ENCODE measurements around the gene LRRN4. TPM values are rescaled to one million over a fixed set of nuclear protein-coding genes. Genes with fewer than 3 reads are reported as not detected.

LRRN4 gene
- total and polyA plus RNA-seq, 2 of the 8 experiments (the other 6 are each of a cell fraction or from before 2014, with no cell fraction given), result 0.21 to 0.89 TPM

GRCh38 chr20:6026051-6026450 is 27.8 kb downstream of the LRRN4 start:
- no peak for FAIRE-seq
- Histone ChIP-seq H4K20me1 (replicated peaks in 1 of 2; ENCODE audit: control insufficient read depth in 1 of 2, insufficient read depth in 2 of 2, low read length in 2 of 2) (peaks cover 0 to 2% of the 10 kb centered on the region in 2 experiments), H4K5ac (ENCODE audit: insufficient read length, low read depth, low read length) (no peak overlapping the region), H3K14ac (ENCODE audit: insufficient read length) (no peak overlapping the region), H3K9me3 (ENCODE audit: insufficient read depth in 2 of 2, low read depth in 1 of 2, low read length in 1 of 2) (peaks cover 0 to 6% of the 10 kb centered on the region in 2 experiments; a peak in 1 of 4 replicates), H3K23ac (ENCODE audit: insufficient read length) (no peak overlapping the region), H3K79me2 (ENCODE audit: control insufficient read depth in 1 of 2, insufficient read depth in 2 of 2, low read length in 2 of 2) (peaks cover 0 to 8% of the 10 kb centered on the region in 2 experiments; a peak in 1 of 4 replicates), H4K91ac (replicated peaks; ENCODE audit: insufficient read length, low read length) (no peak overlapping the region), H2AK5ac (ENCODE audit: low read depth, low read length) (no peak overlapping the region), H3K4me2 (ENCODE audit: insufficient read depth in 1 of 2, low read depth in 2 of 2, low read length in 2 of 2) (no peak overlapping the region), H2AFZ (ENCODE audit: low read length) (no peak overlapping the region), H3K18ac (ENCODE audit: extremely low read depth, low read length) (no peak overlapping the region), H2BK5ac (ENCODE audit: low read depth, low read length) (no peak overlapping the region), H3K79me1 (ENCODE audit: low read depth, low read length) (no peaks in the 10 kb centered on the region), H3K36me3 (ENCODE audit: control insufficient read depth in 2 of 4, insufficient read depth in 4 of 4, low read length in 3 of 4) (peaks cover 5 to 18% (median 12%) of the 10 kb centered on the region in 4 experiments; a peak in 6 of 8 replicates), H2BK20ac (ENCODE audit: low read length) (no peak overlapping the region), H4K8ac (ENCODE audit: extremely low read depth, insufficient read depth, low read length) (no peak overlapping the region), H3K4me1 (replicated peaks in 1 of 4; ENCODE audit: control insufficient read depth in 3 of 4, insufficient read depth in 4 of 4, low read length in 3 of 4) (no peaks in the 10 kb centered on the region), H3K4ac (replicated peaks; ENCODE audit: insufficient read length, low read depth, low read length) (no peak overlapping the region), H3K23me2 (ENCODE audit: low read depth, low read length) (no peaks in the 10 kb centered on the region), H3K56ac (replicated peaks; ENCODE audit: insufficient read length, low read depth, low read length) (no peak overlapping the region), H2BK12ac (ENCODE audit: low read depth, low read length) (no peak overlapping the region), H3K27me3 (replicated peaks in 1 of 4; ENCODE audit: control insufficient read depth in 3 of 4, extremely low read depth in 1 of 4, insufficient read depth in 3 of 4, low read length in 3 of 4) (no peaks in the 10 kb centered on the region), H3K4me3 (ENCODE audit: extremely low read depth in 1 of 4, insufficient read depth in 2 of 4, low read depth in 3 of 4, low read length in 4 of 4) (no peak overlapping the region), H3K27ac (ENCODE audit: low read depth, low read length) (no peak overlapping the region), H2BK120ac (replicated peaks; ENCODE audit: low read depth, low read length) (no peak overlapping the region), H3K9ac (replicated peaks in 1 of 4; ENCODE audit: extremely low read depth in 1 of 4, low read depth in 3 of 4, low read length in 3 of 4) (no peak overlapping the region), H2BK15ac (ENCODE audit: low read length) (no peak overlapping the region)
- DNase-seq (ENCODE audit: low read depth in 1 of 2, low spot score in 2 of 2), result no peak
- WGBS, 2 experiments (ENCODE audit: extremely low coverage in 1 of 2, insufficient coverage in 1 of 2, insufficient read length in 1 of 2, insufficient replicate concordance in 2 of 2, low coverage in 1 of 2, low lambda C conversion rate in 2 of 2, missing lambda C conversion rate in 1 of 2), result 92% methylated on average over 3 of the region's 3 CpGs; no CpG with 5 or more reads in 1 of the 2 experiments
- ChIA-PET CTCF (ENCODE audit: partially characterized antibody) (interaction anchor here (1.5 kb wide), 1 partner anchor 48 kb away, joined by 4 read pairs; no protein-coding TSS in a partner anchor), POLR2A (ENCODE audit: partially characterized antibody) (interaction anchor here (1.1 kb wide), 1 partner anchor 12 kb away, joined by 4 read pairs; no protein-coding TSS in a partner anchor)
- TF ChIP-seq POLR2AphosphoS5 (IDR thresholded peaks at IDR 0.05; ENCODE audit: low read depth, low read length), result no peak
- TF ChIP-seq SIRT6 (IDR thresholded peaks at IDR 0.05; ENCODE audit: low read length), result no peak
- TF ChIP-seq EZH2 (IDR thresholded peaks at IDR 0.05; ENCODE audit: low read depth, low read length, severe bottlenecking), result no peak

Data from H1 (cell line).